GM06990 (cell line): Measurements from ENCODE around the gene MTRF1L.

Experiments used
- DNase-seq: peaks from one replicate; pipeline ENCODE4 v3.0.0-alpha.2; 2011; ENCODE audit not compliant: insufficient read length; ENCODE audit errors: extremely low read depth
- H3K27me3 ChIP-seq: replicated peaks from 2 replicates; pipeline ENCODE4 v1.6.0; 2011; ENCODE audit warnings: low read length; ENCODE audit not compliant: control insufficient read depth, insufficient read depth
- H3K36me3 ChIP-seq: 2 replicates; pipeline ENCODE4 v1.5.1; 2011; ENCODE audit warnings: low read length; ENCODE audit not compliant: control insufficient read depth, insufficient read depth
- H3K4me3 ChIP-seq: replicated peaks from 2 replicates; pipeline ENCODE4 v1.5.1; 2011; ENCODE audit warnings: low read depth, mild to moderate bottlenecking, control low read depth, low read length
- TF ChIP-seq, protein P1 (sequence below): IDR thresholded peaks from 2 replicates; pipeline ENCODE4 v1.5.1; 2011; ENCODE audit warnings: low read length, control low read depth, mild to moderate bottlenecking, inconsistent platforms; ENCODE audit not compliant: insufficient read depth, poor library complexity, severe bottlenecking

The MTRF1L gene

DNA sequence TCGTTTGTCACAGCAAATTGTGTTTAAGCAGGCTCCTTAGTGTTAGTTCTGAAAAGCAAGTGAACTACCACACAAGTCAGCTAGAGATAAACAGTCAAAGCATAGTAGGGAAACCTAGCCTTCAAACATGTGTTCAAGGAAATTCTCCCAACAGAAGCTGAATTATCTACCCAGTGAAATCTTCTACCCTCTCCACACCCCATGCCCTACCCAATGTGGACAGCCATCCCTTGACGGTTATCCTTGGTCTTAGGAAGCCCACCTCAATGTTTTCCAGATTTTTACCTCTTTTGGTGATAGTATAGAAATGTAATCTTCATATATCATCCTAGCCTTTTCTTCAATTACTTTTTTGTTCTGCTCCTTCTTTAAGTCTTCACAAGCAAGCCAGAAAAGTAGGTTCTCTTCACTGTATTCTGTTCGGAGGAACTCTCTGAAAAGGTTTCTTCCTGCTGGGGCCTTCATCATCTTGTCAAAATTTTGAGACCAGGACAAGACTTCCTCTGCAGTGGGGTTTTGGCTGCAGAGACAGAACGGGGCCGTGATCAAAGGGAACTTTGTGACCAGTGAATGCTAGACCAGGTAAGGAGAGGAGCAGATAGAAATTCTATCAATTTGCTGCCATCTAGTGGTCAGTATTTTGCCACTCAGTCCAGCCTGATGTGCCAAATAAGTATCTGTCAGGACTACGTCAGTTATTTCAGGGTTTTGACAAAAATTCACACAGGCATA lies 21.6 kb upstream of the MTRF1L start:
- DNase-seq: peak; percentile 21
- no peaks in the 10 kb centered on the region for H3K36me3 ChIP-seq
- no peak overlapping the region for H3K4me3 ChIP-seq
- no peaks in the 10 kb centered on the region for H3K27me3 ChIP-seq
- TF ChIP-seq, protein P1, sequence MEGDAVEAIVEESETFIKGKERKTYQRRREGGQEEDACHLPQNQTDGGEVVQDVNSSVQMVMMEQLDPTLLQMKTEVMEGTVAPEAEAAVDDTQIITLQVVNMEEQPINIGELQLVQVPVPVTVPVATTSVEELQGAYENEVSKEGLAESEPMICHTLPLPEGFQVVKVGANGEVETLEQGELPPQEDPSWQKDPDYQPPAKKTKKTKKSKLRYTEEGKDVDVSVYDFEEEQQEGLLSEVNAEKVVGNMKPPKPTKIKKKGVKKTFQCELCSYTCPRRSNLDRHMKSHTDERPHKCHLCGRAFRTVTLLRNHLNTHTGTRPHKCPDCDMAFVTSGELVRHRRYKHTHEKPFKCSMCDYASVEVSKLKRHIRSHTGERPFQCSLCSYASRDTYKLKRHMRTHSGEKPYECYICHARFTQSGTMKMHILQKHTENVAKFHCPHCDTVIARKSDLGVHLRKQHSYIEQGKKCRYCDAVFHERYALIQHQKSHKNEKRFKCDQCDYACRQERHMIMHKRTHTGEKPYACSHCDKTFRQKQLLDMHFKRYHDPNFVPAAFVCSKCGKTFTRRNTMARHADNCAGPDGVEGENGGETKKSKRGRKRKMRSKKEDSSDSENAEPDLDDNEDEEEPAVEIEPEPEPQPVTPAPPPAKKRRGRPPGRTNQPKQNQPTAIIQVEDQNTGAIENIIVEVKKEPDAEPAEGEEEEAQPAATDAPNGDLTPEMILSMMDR: peak; percentile 72

DNA sequence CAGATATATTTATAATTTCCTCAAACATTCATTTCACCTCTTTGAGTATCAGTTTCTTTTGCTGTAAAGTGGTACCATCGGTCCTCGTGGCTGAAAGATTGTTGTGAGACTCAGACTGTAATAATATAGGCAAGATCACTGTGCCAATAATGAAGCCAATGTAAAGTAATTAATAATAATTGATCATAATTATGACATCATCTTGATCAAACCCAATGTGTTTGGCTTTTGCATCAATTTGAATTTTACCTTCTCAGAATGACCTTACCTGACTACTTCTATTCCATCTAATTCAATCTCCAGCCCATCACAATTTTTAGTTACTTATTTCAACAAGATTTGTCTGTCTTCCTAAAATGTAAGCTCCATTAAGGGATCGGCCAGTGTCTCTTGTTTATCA lies 15.8 kb upstream of the MTRF1L start:
- TF ChIP-seq, protein P1: no peak
- Histone ChIP-seq H3K4me3 (no peak overlapping the region), H3K36me3 (no peaks in the 10 kb centered on the region), H3K27me3 (no peaks in the 10 kb centered on the region)
- DNase-seq: no peak

DNA sequence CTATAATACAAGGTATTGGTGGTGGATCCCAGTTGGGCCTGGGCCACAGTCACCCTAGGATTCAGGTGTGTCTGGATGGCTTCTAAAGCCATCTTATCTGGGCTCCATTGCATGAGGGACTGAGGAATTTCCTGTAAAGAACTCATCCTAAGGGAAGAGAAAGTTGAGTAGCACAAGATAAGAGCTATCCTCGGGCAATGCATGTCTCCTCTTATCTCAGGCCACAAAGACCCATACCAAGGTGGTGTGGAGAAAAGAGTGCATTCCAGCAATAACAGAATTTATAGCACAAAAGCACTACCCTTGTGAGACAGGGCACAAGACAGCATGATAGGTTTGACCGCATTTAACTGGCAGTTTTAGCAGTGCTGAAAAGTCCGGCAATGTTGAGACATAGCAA lies 14.3 kb upstream of the MTRF1L start:
- DNase-seq: no peak
- Histone ChIP-seq H3K4me3 (no peak overlapping the region), H3K27me3 (no peaks in the 10 kb centered on the region), H3K36me3 (no peaks in the 10 kb centered on the region)
- TF ChIP-seq, protein P1: no peak

DNA sequence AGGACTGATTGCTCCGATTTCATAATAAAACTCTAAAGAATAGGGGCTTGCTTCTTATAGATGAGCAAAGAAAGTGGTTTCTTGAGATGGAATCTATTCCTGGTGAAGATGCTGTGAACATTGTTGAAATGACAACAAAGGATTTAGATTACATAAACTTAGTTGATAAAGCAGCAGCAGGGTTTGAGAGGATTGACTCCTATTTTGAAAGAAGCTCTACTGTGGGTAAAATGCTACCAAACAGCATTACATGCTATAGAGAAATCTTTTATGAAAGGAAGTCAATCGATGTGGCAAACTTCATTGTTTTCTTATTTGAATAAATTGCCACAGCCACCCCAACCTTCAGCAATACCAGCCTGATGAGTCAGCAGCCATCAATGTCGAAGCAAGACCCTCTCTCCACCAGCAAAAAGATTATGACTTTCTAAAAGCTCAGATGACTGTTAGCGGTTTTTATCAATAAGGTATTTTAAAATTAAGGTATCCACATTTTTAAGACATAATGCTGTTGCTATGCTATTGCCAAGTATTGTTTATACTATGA lies 12.7 kb upstream of the MTRF1L start:
- TF ChIP-seq, protein P1: no peak
- no peak for DNase-seq
- no peak overlapping the region for H3K4me3 ChIP-seq

DNA sequence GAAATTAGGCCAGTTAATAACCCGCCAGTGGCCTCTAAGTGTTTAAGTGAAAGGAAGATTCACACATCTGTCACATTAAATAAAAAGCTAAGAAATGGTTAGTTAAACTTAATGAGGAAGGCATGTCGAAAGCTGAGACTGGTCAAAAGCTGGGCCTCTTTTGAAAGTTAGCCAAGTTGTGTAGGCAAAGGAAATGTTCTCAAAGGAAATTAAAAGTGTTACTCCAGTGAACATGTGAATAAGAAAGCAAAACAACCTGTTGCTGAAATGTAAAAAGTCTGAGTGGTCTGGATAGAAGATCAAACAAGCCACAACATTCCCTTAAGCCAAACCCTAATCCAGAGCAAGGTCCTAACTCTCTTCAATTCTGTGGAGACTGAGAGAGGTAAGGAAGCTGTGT lies 10.9 kb upstream of the MTRF1L start:
- Histone ChIP-seq H3K4me3 (no peak overlapping the region), H3K36me3 (no peaks in the 10 kb centered on the region), H3K27me3 (no peaks in the 10 kb centered on the region)
- TF ChIP-seq, protein P1: no peak
- no peak for DNase-seq

More for the DNA sequence above, 12.7 kb upstream of the MTRF1L start:
- H3K36me3 ChIP-seq: no peaks in the 10 kb centered on the region
- no peaks in the 10 kb centered on the region for H3K27me3 ChIP-seq
